Esophagus squamous epithelium (tissue), 4 donors: ENCODE data around the gene USP10.

Experiments used
- CTCF ChIP-seq, 6 experiments: fragments of 450-650 bp in 4 of 6; fragments of 200-600 bp in 2 of 6; sonication (generic) in 2 of 6; IDR thresholded peaks; one replicate each; pipeline ENCODE4 v1.5.1; 2016 to 2019; ENCODE audit warnings: antibody characterized with exemption in 6 of 6, mild to moderate bottlenecking in 4 of 6, moderate library complexity in 4 of 6
- POLR2A ChIP-seq, 4 donors: fragments of 450-650 bp; IDR thresholded peaks; one replicate each; pipeline ENCODE4 v1.6.1; 2017; ENCODE audit warnings: antibody characterized with exemption in 4 of 4, mild to moderate bottlenecking in 4 of 4, moderate library complexity in 3 of 4

- TF ChIP-seq CTCF (IDR thresholded peaks at IDR 0.05) (no peak), POLR2A (IDR thresholded peaks at IDR 0.05) (no peak)
Observed at GRCh38 chr16:84694980-84695379, 4.8 kb upstream of the USP10 start.
